SK-N-SH (cell line): ENCODE data around the gene TFR2. TPM values are rescaled to one million over a fixed set of nuclear protein-coding genes. Genes with fewer than 3 reads are reported as not detected.

Experiments
- CTCF ChIA-PET: fragments of 300-600, 350-600 bp; formaldehyde crosslinking; extraction: SDS; loops from one replicate; lab custom pipeline; 2021; lab: Yijun Ruan, JAX
- POLR2A ChIA-PET: fragments of 350-600 bp; sonication (Branson Sonifier 250); formaldehyde crosslinking; extraction: SDS; loops from one replicate; lab custom pipeline; 2020; ENCODE audit warnings: antibody characterized with exemption, inconsistent platforms; lab: Yijun Ruan, JAX
- DNase-seq: peaks from one replicate; pipeline ENCODE4 v3.0.0; 2012
- H2AFZ ChIP-seq: fragments of 200-600 bp; sonication (generic); 2 replicates; pipeline ENCODE4 v1.8.1; 2016; ENCODE audit warnings: antibody characterized with exemption, mild to moderate bottlenecking, low read depth
- H3F3A ChIP-seq: fragments of 200-600 bp; sonication (generic); replicated peaks from 2 replicates; pipeline ENCODE3; 2016; ENCODE audit warnings: antibody characterized with exemption, mild to moderate bottlenecking; ENCODE audit not compliant: insufficient read depth
- H3K27ac ChIP-seq, 2 experiments: fragments of 200-500 bp in 1 of 2; fragments of 200-600 bp in 1 of 2; sonication (Bioruptor generic) in 1 of 2; sonication (generic), shearing (Covaris generic) in 1 of 2; 2 replicates each; pipeline versions ENCODE4 v1.5.1 to v1.6.1; 2014 to 2016; ENCODE audit warnings: low read depth in 2 of 2, inconsistent platforms in 1 of 2, low read length in 1 of 2, mild to moderate bottlenecking in 1 of 2, mixed read lengths in 1 of 2
- H3K27me3 ChIP-seq: fragments of 200-600 bp; sonication (generic), shearing (Covaris generic); 2 replicates; pipeline ENCODE4 v1.6.1; 2016; ENCODE audit warnings: mixed run types; ENCODE audit not compliant: insufficient read depth
- H3K36me3 ChIP-seq, 2 experiments: fragments of 200-500 bp in 1 of 2; fragments of 200-600 bp in 1 of 2; sonication (Bioruptor generic) in 1 of 2; sonication (generic) in 1 of 2; replicated peaks in 1 of 2; 2 replicates each; pipeline versions ENCODE3 to v1.5.1; 2014 to 2016; ENCODE audit warnings: low read length in 1 of 2, mild to moderate bottlenecking in 1 of 2; ENCODE audit not compliant: insufficient read depth in 2 of 2, control insufficient read depth in 1 of 2
- H3K4me1 ChIP-seq, 2 experiments: fragments of 200-500 bp in 1 of 2; fragments of 200-600 bp in 1 of 2; sonication (Bioruptor generic) in 1 of 2; sonication (generic), shearing (Covaris generic) in 1 of 2; 2 replicates each; pipeline versions ENCODE4 v1.5.1 to v1.6.1; 2014 to 2016; ENCODE audit warnings: low read depth in 1 of 2, low read length in 1 of 2, mixed run types in 1 of 2; ENCODE audit not compliant: insufficient read depth in 2 of 2, control insufficient read depth in 1 of 2
- H3K4me2 ChIP-seq: fragments of 200-600 bp; sonication (generic), shearing (Covaris generic); 2 replicates; pipeline ENCODE4 v1.6.1; 2017; ENCODE audit warnings: mixed run types
- H3K4me3 ChIP-seq, 2 experiments: fragments of 200-500 bp in 1 of 2; fragments of 200-600 bp in 1 of 2; sonication (Bioruptor generic) in 1 of 2; sonication (generic), shearing (Covaris generic) in 1 of 2; 2 replicates each; pipeline versions ENCODE4 v1.5.1 to v1.8.1; 2014 to 2016; ENCODE audit warnings: low read depth in 2 of 2, inconsistent platforms in 1 of 2, low read length in 1 of 2, mild to moderate bottlenecking in 1 of 2, mixed read lengths in 1 of 2, moderate library complexity in 1 of 2
- H3K79me2 ChIP-seq: fragments of 200-600 bp; sonication (generic); 2 replicates; pipeline ENCODE4 v1.8.1; 2017; ENCODE audit warnings: mild to moderate bottlenecking; ENCODE audit not compliant: insufficient read depth
- H3K9ac ChIP-seq: fragments of 200-600 bp; sonication (generic); 2 replicates; pipeline ENCODE4 v1.6.1; 2017; ENCODE audit warnings: mixed run types
- H3K9me2 ChIP-seq: fragments of 200-600 bp; sonication (generic); 2 replicates; pipeline ENCODE4 v1.6.1; 2017; ENCODE audit warnings: mixed run types
- H3K9me3 ChIP-seq: fragments of 200-600 bp; sonication (generic); 2 replicates; pipeline ENCODE4 v1.6.1; 2017; ENCODE audit warnings: mixed run types, mild to moderate bottlenecking, moderate library complexity
- H4K20me1 ChIP-seq: fragments of 200-600 bp; sonication (generic); 2 replicates; pipeline ENCODE4 v1.6.1; 2017; ENCODE audit warnings: mild to moderate bottlenecking, mixed run types; ENCODE audit not compliant: insufficient read depth
- CHD2 ChIP-seq: fragments of 150-350 bp; IDR thresholded peaks from 2 replicates; pipeline ENCODE4 v1.6.1; 2018; ENCODE audit warnings: low read length; ENCODE audit not compliant: partially characterized antibody
- ELF1 ChIP-seq: IDR thresholded peaks from 2 replicates; pipeline ENCODE4 v1.4.0; 2012
- EZH2phosphoT487 ChIP-seq: fragments of 200-600 bp; sonication (generic); IDR thresholded peaks from 2 replicates; pipeline ENCODE4 v1.6.1; 2017; ENCODE audit warnings: low read depth, mixed run types, mild to moderate bottlenecking, antibody characterized with exemption, moderate library complexity, borderline replicate concordance
- FOSL2 ChIP-seq: IDR thresholded peaks from 2 replicates; pipeline ENCODE4 v1.4.0; 2012; ENCODE audit warnings: low read depth, mild to moderate bottlenecking, moderate library complexity, borderline replicate concordance
- NFIC ChIP-seq: IDR thresholded peaks from 2 replicates; pipeline ENCODE4 v1.4.0; 2012; ENCODE audit warnings: borderline replicate concordance
- NRF1 ChIP-seq: IDR thresholded peaks from 2 replicates; pipeline ENCODE4 v1.6.1; 2012; ENCODE audit warnings: low read depth, mild to moderate bottlenecking, low read length
- PBX3 ChIP-seq: IDR thresholded peaks from 2 replicates; pipeline ENCODE4; 2012
- RAD21 ChIP-seq: IDR thresholded peaks from 2 replicates; pipeline ENCODE4 v1.6.1; 2012; ENCODE audit warnings: mild to moderate bottlenecking, low read length
- SMC3 ChIP-seq: IDR thresholded peaks from 2 replicates; pipeline ENCODE4 v1.6.1; 2012; ENCODE audit warnings: low read depth, low read length, improper control_type of control experiment
- TAF1 ChIP-seq: IDR thresholded peaks from 2 replicates; pipeline ENCODE4 v1.6.1; 2012; ENCODE audit warnings: low read depth, mild to moderate bottlenecking, low read length, moderate library complexity, borderline replicate concordance
- TEAD4 ChIP-seq: IDR thresholded peaks from 2 replicates; pipeline ENCODE4 v1.4.0; 2012; ENCODE audit warnings: mild to moderate bottlenecking, borderline replicate concordance; ENCODE audit not compliant: insufficient read depth
- USF1 ChIP-seq: IDR thresholded peaks from 2 replicates; pipeline ENCODE4 v1.4.0; 2012; ENCODE audit warnings: low read depth, borderline replicate concordance
- YY1 ChIP-seq: IDR thresholded peaks from 2 replicates; pipeline ENCODE4 v1.4.0; 2012; ENCODE audit warnings: low read depth, mild to moderate bottlenecking
- WGBS: methylation state at CpG from one replicate; pipeline ENCODE4 v1.1.6; 2017; ENCODE audit warnings: low lambda C conversion rate; 5-methylcytosine and 5-hydroxymethylcytosine counted together
- polyA plus RNA-seq, 3 experiments: library from polyadenylated mRNA; depleted of rRNA; stranded (reverse); fragments of >200 nt; gene quantifications; 2 replicates each; pipeline ENCODE4 v1.2.3, GENCODE V29; 2012
- TF ChIP-seq, protein P1 (sequence below): fragments of 200-600 bp; sonication (generic); IDR thresholded peaks from 2 replicates; pipeline ENCODE4 v1.6.1; 2017; ENCODE audit warnings: antibody characterized with exemption, mild to moderate bottlenecking, moderate library complexity
- TF ChIP-seq, protein P2 (sequence below): IDR thresholded peaks from 2 replicates; pipeline ENCODE4 v1.6.1; 2012; ENCODE audit warnings: mild to moderate bottlenecking, low read depth, low read length, moderate library complexity
- TF ChIP-seq, protein P3 (sequence below): fragments of 150-350 bp; IDR thresholded peaks from 2 replicates; pipeline ENCODE4 v1.6.1; 2017; ENCODE audit warnings: antibody characterized with exemption, low read length, low read depth, borderline replicate concordance

Gene TFR2
- polyA plus RNA-seq, 1 of the 3 experiments (the other 2 are of a cell fraction) = 0.30 TPM

DNA sequence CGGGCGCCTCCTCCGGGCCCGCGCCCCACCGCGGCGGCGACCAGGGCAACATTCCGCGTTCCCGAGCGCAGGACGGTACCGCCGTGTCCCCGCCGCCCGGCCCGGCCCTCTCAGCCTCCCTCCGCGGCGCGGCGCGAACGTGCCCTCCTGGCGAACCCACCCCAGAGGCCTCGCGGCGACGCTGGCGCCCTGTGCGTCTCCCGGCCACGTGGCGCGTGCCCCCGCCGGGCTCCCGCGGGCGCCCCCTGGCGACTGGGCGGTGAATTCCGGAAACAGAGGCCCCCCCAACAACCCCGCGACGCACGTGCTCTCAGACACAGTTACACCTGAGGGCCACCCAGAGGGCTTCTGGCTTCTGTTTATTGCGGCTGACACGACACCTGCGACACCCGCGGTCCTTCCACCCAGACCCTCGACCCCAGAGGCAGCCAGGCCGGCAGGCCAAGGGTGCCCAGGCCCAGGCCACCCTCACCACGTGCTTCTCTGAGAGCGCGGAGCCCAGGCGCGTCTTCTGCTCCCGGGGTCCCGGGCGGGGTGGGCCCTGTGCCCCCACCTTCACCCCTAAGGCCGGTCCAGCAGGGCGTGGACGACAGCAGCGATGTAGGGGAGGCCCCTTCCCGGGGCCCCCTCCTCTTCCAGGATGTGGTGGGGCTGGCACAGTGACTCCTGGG, 67.5 kb downstream of the TFR2 start, which contains the start of gene SAP25:
Gene SAP25, minus strand, starts transcription at position 210 of the 671 bp plus-strand sequence. Its CDS starts 158 bp downstream, at position 52.
- Histone ChIP-seq H3K79me2 (no peaks in the 10 kb centered on the region), H4K20me1 (no peaks in the 10 kb centered on the region), H3K9me2 (no peaks in the 10 kb centered on the region), H3K9ac (no peak within 1 kb of the TSS), H3K27me3 (no peaks in the 10 kb centered on the region), H3K36me3 (peaks cover 14 to 42% of the 10 kb centered on the region in 2 experiments), H3K4me2 (no peak within 1 kb of the TSS), H2AFZ (no peak within 1 kb of the TSS), H3F3A (no peaks in the 10 kb centered on the region), H3K4me1 (peaks cover 0 to 20% of the 10 kb centered on the region in 2 experiments; a peak in 1 of 4 replicates), H3K27ac (no peak within 1 kb of the TSS), H3K9me3 (no peaks in the 10 kb centered on the region), H3K4me3 (no peak within 1 kb of the TSS)
- 96% methylated on average over 51 of the region's 70 CpGs for WGBS
- ChIA-PET POLR2A (no interaction called here), CTCF (interaction anchor here (1.0 to 1.9 kb wide), 5 partner anchors 9 to 91 kb away, joined by 3 to 5 read pairs (median 5); partner anchors contain the start of gene NYAP1)
- peak; percentile 54 for DNase-seq
- TF ChIP-seq, protein P1, sequence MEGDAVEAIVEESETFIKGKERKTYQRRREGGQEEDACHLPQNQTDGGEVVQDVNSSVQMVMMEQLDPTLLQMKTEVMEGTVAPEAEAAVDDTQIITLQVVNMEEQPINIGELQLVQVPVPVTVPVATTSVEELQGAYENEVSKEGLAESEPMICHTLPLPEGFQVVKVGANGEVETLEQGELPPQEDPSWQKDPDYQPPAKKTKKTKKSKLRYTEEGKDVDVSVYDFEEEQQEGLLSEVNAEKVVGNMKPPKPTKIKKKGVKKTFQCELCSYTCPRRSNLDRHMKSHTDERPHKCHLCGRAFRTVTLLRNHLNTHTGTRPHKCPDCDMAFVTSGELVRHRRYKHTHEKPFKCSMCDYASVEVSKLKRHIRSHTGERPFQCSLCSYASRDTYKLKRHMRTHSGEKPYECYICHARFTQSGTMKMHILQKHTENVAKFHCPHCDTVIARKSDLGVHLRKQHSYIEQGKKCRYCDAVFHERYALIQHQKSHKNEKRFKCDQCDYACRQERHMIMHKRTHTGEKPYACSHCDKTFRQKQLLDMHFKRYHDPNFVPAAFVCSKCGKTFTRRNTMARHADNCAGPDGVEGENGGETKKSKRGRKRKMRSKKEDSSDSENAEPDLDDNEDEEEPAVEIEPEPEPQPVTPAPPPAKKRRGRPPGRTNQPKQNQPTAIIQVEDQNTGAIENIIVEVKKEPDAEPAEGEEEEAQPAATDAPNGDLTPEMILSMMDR = peak; percentile 28
- TF ChIP-seq CHD2 = no peak

DNA sequence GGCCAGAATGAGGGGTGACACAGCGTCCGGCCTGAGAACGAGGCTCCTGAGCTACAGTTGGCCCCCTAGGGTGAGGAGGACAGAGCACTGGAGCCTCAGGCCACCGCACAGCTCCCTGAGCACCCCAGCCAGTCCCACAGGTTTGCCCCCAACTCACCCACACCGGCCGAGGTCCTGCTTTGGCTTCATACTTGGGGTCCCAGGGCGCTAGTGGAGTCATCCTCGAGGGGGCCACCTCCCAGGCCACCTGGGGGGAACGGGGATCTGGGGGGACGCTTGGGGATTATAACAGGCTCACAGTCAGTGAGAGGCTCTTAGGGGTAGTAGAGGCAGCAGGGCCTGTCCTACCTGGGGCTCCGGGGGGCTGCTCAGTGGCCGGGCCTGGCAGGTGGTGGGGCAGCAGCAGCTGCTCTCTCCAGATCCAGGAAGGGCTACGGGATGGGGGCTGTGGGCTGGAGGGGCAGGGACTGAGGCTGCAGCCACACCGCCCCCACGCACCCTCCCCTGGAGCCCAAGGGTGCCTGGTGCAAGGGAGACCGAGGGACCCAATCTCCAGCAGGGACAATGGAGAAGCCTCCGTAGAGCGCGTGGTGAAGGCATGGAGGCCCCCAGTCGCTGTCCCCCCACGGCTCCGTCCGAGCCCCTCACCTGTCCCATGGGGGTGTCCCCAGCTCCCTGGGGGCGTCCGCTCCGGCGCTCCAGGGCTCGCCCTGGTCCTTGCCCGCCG, 68.2 kb downstream of the TFR2 start:
- no peak for TF ChIP-seq SMC3
- no peak for TF ChIP-seq EZH2phosphoT487
- TF ChIP-seq NFIC = no peak
- no peak for TF ChIP-seq FOSL2
- TF ChIP-seq USF1 = no peak
- no peak for TF ChIP-seq YY1
- no peak for TF ChIP-seq RAD21
- no peak for TF ChIP-seq ELF1
- TF ChIP-seq TEAD4 = no peak
- TF ChIP-seq CHD2 = no peak
- TF ChIP-seq, protein P2, sequence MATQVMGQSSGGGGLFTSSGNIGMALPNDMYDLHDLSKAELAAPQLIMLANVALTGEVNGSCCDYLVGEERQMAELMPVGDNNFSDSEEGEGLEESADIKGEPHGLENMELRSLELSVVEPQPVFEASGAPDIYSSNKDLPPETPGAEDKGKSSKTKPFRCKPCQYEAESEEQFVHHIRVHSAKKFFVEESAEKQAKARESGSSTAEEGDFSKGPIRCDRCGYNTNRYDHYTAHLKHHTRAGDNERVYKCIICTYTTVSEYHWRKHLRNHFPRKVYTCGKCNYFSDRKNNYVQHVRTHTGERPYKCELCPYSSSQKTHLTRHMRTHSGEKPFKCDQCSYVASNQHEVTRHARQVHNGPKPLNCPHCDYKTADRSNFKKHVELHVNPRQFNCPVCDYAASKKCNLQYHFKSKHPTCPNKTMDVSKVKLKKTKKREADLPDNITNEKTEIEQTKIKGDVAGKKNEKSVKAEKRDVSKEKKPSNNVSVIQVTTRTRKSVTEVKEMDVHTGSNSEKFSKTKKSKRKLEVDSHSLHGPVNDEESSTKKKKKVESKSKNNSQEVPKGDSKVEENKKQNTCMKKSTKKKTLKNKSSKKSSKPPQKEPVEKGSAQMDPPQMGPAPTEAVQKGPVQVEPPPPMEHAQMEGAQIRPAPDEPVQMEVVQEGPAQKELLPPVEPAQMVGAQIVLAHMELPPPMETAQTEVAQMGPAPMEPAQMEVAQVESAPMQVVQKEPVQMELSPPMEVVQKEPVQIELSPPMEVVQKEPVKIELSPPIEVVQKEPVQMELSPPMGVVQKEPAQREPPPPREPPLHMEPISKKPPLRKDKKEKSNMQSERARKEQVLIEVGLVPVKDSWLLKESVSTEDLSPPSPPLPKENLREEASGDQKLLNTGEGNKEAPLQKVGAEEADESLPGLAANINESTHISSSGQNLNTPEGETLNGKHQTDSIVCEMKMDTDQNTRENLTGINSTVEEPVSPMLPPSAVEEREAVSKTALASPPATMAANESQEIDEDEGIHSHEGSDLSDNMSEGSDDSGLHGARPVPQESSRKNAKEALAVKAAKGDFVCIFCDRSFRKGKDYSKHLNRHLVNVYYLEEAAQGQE = no peak
- TF ChIP-seq TAF1 = no peak
- no peak for TF ChIP-seq NRF1
- TF ChIP-seq PBX3 = no peak
- TF ChIP-seq, protein P3, sequence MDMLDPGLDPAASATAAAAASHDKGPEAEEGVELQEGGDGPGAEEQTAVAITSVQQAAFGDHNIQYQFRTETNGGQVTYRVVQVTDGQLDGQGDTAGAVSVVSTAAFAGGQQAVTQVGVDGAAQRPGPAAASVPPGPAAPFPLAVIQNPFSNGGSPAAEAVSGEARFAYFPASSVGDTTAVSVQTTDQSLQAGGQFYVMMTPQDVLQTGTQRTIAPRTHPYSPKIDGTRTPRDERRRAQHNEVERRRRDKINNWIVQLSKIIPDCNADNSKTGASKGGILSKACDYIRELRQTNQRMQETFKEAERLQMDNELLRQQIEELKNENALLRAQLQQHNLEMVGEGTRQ = no peak
- H3F3A ChIP-seq = no peaks in the 10 kb centered on the region
- H3K27ac ChIP-seq = no peak overlapping the region
- H3K9ac ChIP-seq = no peak overlapping the region
- CTCF ChIA-PET = interaction anchor here (1.0 to 2.0 kb wide), 6 partner anchors 9 to 90 kb away, joined by 3 to 5 read pairs (median 4); no protein-coding TSS in a partner anchor
- H4K20me1 ChIP-seq = no peaks in the 10 kb centered on the region
- peak; percentile 37 for DNase-seq
- no peak overlapping the region for H3K4me3 ChIP-seq
- H3K4me2 ChIP-seq = no peak overlapping the region
- no peaks in the 10 kb centered on the region for H3K79me2 ChIP-seq
- POLR2A ChIA-PET = interaction anchor here (2.7 kb wide), 1 partner anchor 13 kb away, joined by 19 read pairs; the partner anchor contains the start of genes FBXO24 and LRCH4
- H3K9me2 ChIP-seq = no peaks in the 10 kb centered on the region
- H3K9me3 ChIP-seq = no peaks in the 10 kb centered on the region
- H3K27me3 ChIP-seq = no peaks in the 10 kb centered on the region
- H2AFZ ChIP-seq = no peak overlapping the region
- H3K4me1 ChIP-seq = peaks cover 0 to 25% of the 10 kb centered on the region in 2 experiments; a peak in 1 of 4 replicates
- H3K36me3 ChIP-seq = peaks cover 14 to 36% of the 10 kb centered on the region in 2 experiments
- WGBS = 96% methylated on average over 21 of the region's 30 CpGs
